HG03439 (cell line): ENCODE results near the gene SMCR8.
"Not testable (repeated sequence)": the region's sequence is repeated elsewhere in the genome, so short reads cannot be mapped to it uniquely, and the experiment has no call there.

ENCODE experiments used
- ATAC-seq: cut with Tn5 transposase; IDR thresholded peaks from one replicate; pipeline ENCODE4 v1.9.1; 2021; ENCODE audit warnings: mild to moderate bottlenecking, moderate library complexity; ENCODE audit not compliant: unreplicated experiment

SMCR8 gene

GRCh38 chr17:18356624-18357023, 41.5 kb downstream of the SMCR8 start:
- ATAC-seq = no peak

- no peak for ATAC-seq
These were observed 45.4 kb downstream of the SMCR8 start for GRCh38 chr17:18360518-18360917.

GRCh38 chr17:18361837-18362697, 47.0 kb downstream of the SMCR8 start:
- no peak for ATAC-seq

- ATAC-seq = no peak
These were observed 47.6 kb downstream of the SMCR8 start for GRCh38 chr17:18362698-18363100.

- ATAC-seq = peak; percentile 97
These were observed 48.3 kb downstream of the SMCR8 start, which contains the start of gene SHMT1 for GRCh38 chr17:18363101-18364049. TSS of gene SHMT1 (minus strand) at chr17:18363550. CDS start at chr17:18355981, 7,569 bp downstream.

GRCh38 chr17:18364166-18364565, 49.1 kb downstream of the SMCR8 start:
- ATAC-seq = no peak

GRCh38 chr17:18368946-18369345, 53.9 kb downstream of the SMCR8 start:
- ATAC-seq = no peak

GRCh38 chr17:18370761-18371160, 55.7 kb downstream of the SMCR8 start:
- ATAC-seq = no peak

- ATAC-seq = no peak
These were observed 56.4 kb downstream of the SMCR8 start for GRCh38 chr17:18371455-18371854.

- ATAC-seq = not testable (repeated sequence)
These were observed 58.1 kb downstream of the SMCR8 start for GRCh38 chr17:18373181-18373580.

GRCh38 chr17:18374216-18374615, 59.1 kb downstream of the SMCR8 start:
- no peak for ATAC-seq
